HG03575 (cell line): ENCODE measurements around the gene FARS2.
A peak's percentile ranks its signal among the peaks of the same experiment; 100 is the strongest.

Experiments
- ATAC-seq: cut with Tn5 transposase; IDR thresholded peaks from one replicate; pipeline ENCODE4 v1.9.1; 2021; ENCODE audit not compliant: unreplicated experiment, insufficient number of reproducible peaks, low FRiP score; ENCODE audit errors: extremely low read depth

FARS2 gene

GRCh38 chr6:5260661-5261544 lies at the start of gene FARS2, which contains the start of gene LYRM4:
Gene FARS2 (plus strand): TSS chr6:5261513.
Gene LYRM4 (minus strand): TSS chr6:5260950. CDS start chr6:5260733, 217 bp downstream.
- ATAC-seq = peak; percentile 29

- no peak for ATAC-seq
Measured at GRCh38 chr6:5213836-5214235, 47.5 kb upstream of the FARS2 start.

GRCh38 chr6:5214570-5215052 lies 46.7 kb upstream of the FARS2 start:
- no peak for ATAC-seq

- ATAC-seq = no peak
Measured at GRCh38 chr6:5215159-5215558, 46.2 kb upstream of the FARS2 start.

- ATAC-seq = no peak
Measured at GRCh38 chr6:5215799-5216198, 45.5 kb upstream of the FARS2 start.

- ATAC-seq = no peak
Measured at GRCh38 chr6:5217356-5217755, 44.0 kb upstream of the FARS2 start.

GRCh38 chr6:5219011-5219691 lies 42.2 kb upstream of the FARS2 start:
- no peak for ATAC-seq

GRCh38 chr6:5220443-5220842 lies 40.9 kb upstream of the FARS2 start:
- ATAC-seq = no peak

GRCh38 chr6:5223309-5223708 lies 38.0 kb upstream of the FARS2 start:
- ATAC-seq = no peak

GRCh38 chr6:5229356-5229755 lies 32.0 kb upstream of the FARS2 start:
- ATAC-seq = no peak

- ATAC-seq = no peak
Measured at GRCh38 chr6:5230081-5230480, 31.2 kb upstream of the FARS2 start.

- ATAC-seq = no peak
Measured at GRCh38 chr6:5231289-5231688, 30.0 kb upstream of the FARS2 start.

GRCh38 chr6:5234874-5235273 lies 26.4 kb upstream of the FARS2 start:
- no peak for ATAC-seq

GRCh38 chr6:5235830-5236229 lies 25.5 kb upstream of the FARS2 start:
- ATAC-seq = no peak

GRCh38 chr6:5237805-5238204 lies 23.5 kb upstream of the FARS2 start:
- no peak for ATAC-seq

- ATAC-seq = no peak
Measured at GRCh38 chr6:5238336-5238735, 23.0 kb upstream of the FARS2 start.

- ATAC-seq = no peak
Measured at GRCh38 chr6:5241252-5241651, 20.1 kb upstream of the FARS2 start.

- no peak for ATAC-seq
Measured at GRCh38 chr6:5243069-5243468, 18.2 kb upstream of the FARS2 start.

GRCh38 chr6:5246141-5247097 lies 14.9 kb upstream of the FARS2 start:
- ATAC-seq = no peak
